ENCODE measurements around the gene SMOC2. TPM values are rescaled to one million over a fixed set of nuclear protein-coding genes. Genes with fewer than 3 reads are reported as not detected.

SMOC2 gene
- total and polyA plus RNA-seq, 12 donors, result 3.0 to 32.0 (median 10.5) TPM

DNA sequence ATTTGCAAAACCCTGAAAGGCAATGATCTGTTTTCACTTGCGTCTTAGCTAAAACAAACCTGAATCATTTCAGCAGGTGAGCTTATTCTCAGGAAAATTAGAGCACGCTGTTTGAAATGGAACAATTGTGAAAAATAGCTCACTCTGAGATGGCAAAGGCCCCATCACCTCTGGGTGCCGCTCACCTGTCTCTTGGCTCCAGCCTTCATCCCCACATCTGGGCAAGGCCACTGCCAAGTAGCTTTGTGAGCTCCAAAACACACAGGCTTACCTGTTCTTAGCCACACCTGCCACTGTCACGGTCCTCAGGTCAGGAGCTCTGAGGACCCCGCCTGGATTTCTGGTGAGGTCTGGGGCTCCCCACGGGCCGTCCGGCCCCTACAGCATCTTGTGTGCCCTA is 66.7 kb downstream of the SMOC2 start:
- intact Hi-C loops (cut with DNase I), result no loop called here
- 87 to 93% (median 90%) methylated on average over 8 of the region's 8 CpGs for WGBS, 4 donors
- no peaks in the 10 kb centered on the region for H3K36me3 ChIP-seq (replicated peaks in 1 of 2)
- H3K27ac ChIP-seq, result no peak overlapping the region
- no peaks in the 10 kb centered on the region for H3K27me3 ChIP-seq
- no peak overlapping the region for H3K4me3 ChIP-seq
- DNase-seq, result no peak
- no peaks in the 10 kb centered on the region for H3K4me1 ChIP-seq (replicated peaks in 1 of 2)
- TF ChIP-seq POLR2A (IDR thresholded peaks at IDR 0.05), result no peak
- TF ChIP-seq, protein P1, sequence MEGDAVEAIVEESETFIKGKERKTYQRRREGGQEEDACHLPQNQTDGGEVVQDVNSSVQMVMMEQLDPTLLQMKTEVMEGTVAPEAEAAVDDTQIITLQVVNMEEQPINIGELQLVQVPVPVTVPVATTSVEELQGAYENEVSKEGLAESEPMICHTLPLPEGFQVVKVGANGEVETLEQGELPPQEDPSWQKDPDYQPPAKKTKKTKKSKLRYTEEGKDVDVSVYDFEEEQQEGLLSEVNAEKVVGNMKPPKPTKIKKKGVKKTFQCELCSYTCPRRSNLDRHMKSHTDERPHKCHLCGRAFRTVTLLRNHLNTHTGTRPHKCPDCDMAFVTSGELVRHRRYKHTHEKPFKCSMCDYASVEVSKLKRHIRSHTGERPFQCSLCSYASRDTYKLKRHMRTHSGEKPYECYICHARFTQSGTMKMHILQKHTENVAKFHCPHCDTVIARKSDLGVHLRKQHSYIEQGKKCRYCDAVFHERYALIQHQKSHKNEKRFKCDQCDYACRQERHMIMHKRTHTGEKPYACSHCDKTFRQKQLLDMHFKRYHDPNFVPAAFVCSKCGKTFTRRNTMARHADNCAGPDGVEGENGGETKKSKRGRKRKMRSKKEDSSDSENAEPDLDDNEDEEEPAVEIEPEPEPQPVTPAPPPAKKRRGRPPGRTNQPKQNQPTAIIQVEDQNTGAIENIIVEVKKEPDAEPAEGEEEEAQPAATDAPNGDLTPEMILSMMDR (IDR thresholded peaks at IDR 0.05), result no peak
- no peaks in the 10 kb centered on the region for H3K9me3 ChIP-seq (replicated peaks in 1 of 3)

GRCh38 chr6:168508903-168509302 is 67.9 kb downstream of the SMOC2 start:
- Histone ChIP-seq H3K36me3 (replicated peaks in 1 of 2) (no peaks in the 10 kb centered on the region), H3K27ac (no peak overlapping the region), H3K4me1 (replicated peaks in 1 of 2) (no peaks in the 10 kb centered on the region), H3K27me3 (no peaks in the 10 kb centered on the region), H3K4me3 (no peak overlapping the region), H3K9me3 (replicated peaks in 1 of 3) (no peaks in the 10 kb centered on the region)
- WGBS, 4 donors, result 62 to 86% (median 81%) methylated on average over 11 to 12 of the region's 12 CpGs
- no peak for DNase-seq
- TF ChIP-seq POLR2A (IDR thresholded peaks at IDR 0.05), result no peak
- TF ChIP-seq, protein P1 (IDR thresholded peaks at IDR 0.05), result no peak
- intact Hi-C loops (cut with DNase I), result no loop called here

- Histone ChIP-seq H3K27me3 (no peaks in the 10 kb centered on the region), H3K36me3 (replicated peaks in 1 of 2) (no peaks in the 10 kb centered on the region), H3K9me3 (replicated peaks in 1 of 3) (no peaks in the 10 kb centered on the region), H3K27ac (no peak overlapping the region), H3K4me1 (replicated peaks in 1 of 2) (no peaks in the 10 kb centered on the region), H3K4me3 (no peak overlapping the region)
- DNase-seq, result no peak
- 64 to 69% (median 67%) methylated on average over 7 to 8 of the region's 8 CpGs for WGBS, 4 donors
- TF ChIP-seq, protein P1 (IDR thresholded peaks at IDR 0.05), result no peak
- no peak for TF ChIP-seq POLR2A (IDR thresholded peaks at IDR 0.05)
- intact Hi-C loops (cut with DNase I), result no loop called here
Observed at GRCh38 chr6:168513766-168514165, 72.8 kb downstream of the SMOC2 start.

- no peaks in the 10 kb centered on the region for H3K27me3 ChIP-seq
- peak; percentile 39 to 71 (median 58) for DNase-seq
- TF ChIP-seq, protein P1 (IDR thresholded peaks at IDR 0.05), result no peak
- TF ChIP-seq POLR2A (IDR thresholded peaks at IDR 0.05), result no peak
- intact Hi-C loops (cut with DNase I), result no loop called here
- no peaks in the 10 kb centered on the region for H3K4me1 ChIP-seq (replicated peaks in 1 of 2)
- H3K9me3 ChIP-seq (replicated peaks in 1 of 3), result no peaks in the 10 kb centered on the region
- H3K27ac ChIP-seq, result no peak overlapping the region
- H3K36me3 ChIP-seq (replicated peaks in 1 of 2), result no peaks in the 10 kb centered on the region
- no peak overlapping the region for H3K4me3 ChIP-seq
- 32 to 35% (median 34%) methylated on average over 10 of the region's 10 CpGs for WGBS, 4 donors
Observed at GRCh38 chr6:168514216-168514615, 73.2 kb downstream of the SMOC2 start.
